ENCODE data around the gene FILIP1L.

FILIP1L gene

GRCh38 chr3:99962703-99963102 lies 151.6 kb downstream of the FILIP1L start:
- H3K36me3 ChIP-seq (ENCODE audit: control insufficient read depth, insufficient read depth, low read length): no peaks in the 10 kb centered on the region
- H3K4me3 ChIP-seq (ENCODE audit: low read length): no peak overlapping the region
- H3K27me3 ChIP-seq (ENCODE audit: control insufficient read depth, insufficient read depth, low read length): no peaks in the 10 kb centered on the region
- H3K4me1 ChIP-seq (ENCODE audit: control insufficient read depth, insufficient read depth, low read length): no peaks in the 10 kb centered on the region
- H3K9me3 ChIP-seq (ENCODE audit: control insufficient read depth, insufficient read depth, low read length): no peaks in the 10 kb centered on the region
- no peak for DNase-seq (ENCODE audit: low read depth, low spot score)
- no peak overlapping the region for H3K27ac ChIP-seq (ENCODE audit: low read length)
- WGBS (ENCODE audit: insufficient coverage, insufficient read length): no CpG with 5 or more reads among the region's 2 CpGs

DNA sequence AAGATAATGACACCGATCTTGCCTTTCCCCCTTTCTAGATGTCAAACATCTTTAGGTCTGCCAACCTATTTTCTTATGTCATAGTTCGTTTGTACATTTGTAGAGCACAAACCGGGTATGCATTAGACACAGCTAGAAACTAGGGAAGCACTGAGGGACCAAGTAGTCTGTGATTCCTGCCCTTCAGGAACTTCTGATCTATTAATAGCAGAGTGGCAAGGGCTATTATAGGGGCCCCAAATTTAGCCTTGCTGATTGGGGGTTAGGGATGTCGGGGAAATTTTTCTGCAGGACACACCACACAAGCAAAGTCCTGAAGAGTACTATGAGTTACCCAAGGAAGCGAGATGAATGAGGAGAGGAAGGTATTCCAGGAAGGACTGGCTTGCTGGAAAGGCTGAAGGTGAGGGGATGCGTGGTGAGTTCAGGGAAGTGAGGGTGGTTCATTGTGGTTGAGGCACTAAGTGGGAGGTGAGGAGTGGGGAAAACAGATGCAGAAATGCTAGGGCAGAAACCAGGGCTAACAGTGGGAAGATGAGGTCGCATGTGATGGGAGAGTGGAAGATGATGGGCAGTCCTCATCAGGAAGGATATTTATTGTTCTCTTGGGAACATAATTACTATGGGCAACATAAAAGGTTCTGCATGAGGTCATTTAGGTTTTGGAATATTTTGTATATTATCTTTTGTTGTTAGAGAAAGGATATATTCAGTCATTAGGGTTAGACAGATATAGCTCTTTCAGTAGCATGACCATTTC lies 152.4 kb downstream of the FILIP1L start:
- H3K9me3 ChIP-seq (ENCODE audit: control insufficient read depth, insufficient read depth, low read length): no peaks in the 10 kb centered on the region
- no peaks in the 10 kb centered on the region for H3K36me3 ChIP-seq (ENCODE audit: control insufficient read depth, insufficient read depth, low read length)
- no peak for DNase-seq (ENCODE audit: low read depth, low spot score)
- no CpG with 5 or more reads among the region's 7 CpGs for WGBS (ENCODE audit: insufficient coverage, insufficient read length)
- no peak overlapping the region for H3K4me3 ChIP-seq (ENCODE audit: low read length)
- H3K4me1 ChIP-seq (ENCODE audit: control insufficient read depth, insufficient read depth, low read length): no peaks in the 10 kb centered on the region
- H3K27ac ChIP-seq (ENCODE audit: low read length): no peak overlapping the region
- H3K27me3 ChIP-seq (ENCODE audit: control insufficient read depth, insufficient read depth, low read length): no peaks in the 10 kb centered on the region

DNA sequence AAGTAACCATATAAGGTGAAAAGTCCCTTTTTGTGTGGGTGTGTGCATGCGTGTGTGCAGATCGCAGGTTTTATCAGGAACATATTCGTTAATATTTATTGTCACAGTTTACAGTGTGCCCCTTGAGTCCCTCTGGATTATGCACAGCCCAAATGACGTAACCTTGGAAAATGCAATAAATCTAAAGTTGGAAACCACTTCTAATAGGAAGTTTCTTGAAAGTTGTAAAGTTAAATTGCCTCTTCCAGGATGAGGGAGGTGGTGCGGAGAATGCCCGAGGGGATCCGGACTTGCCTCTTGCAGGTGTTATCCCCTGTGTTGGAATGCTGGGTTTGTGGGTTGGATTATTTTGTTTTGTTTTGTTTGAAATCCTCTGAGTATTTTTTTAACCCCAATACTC lies 153.4 kb downstream of the FILIP1L start:
- WGBS (ENCODE audit: insufficient coverage, insufficient read length): no CpG with 5 or more reads among the region's 7 CpGs
- no peak for DNase-seq (ENCODE audit: low read depth, low spot score)

GRCh38 chr3:99960123-99960878 lies 154.0 kb downstream of the FILIP1L start:
- WGBS (ENCODE audit: insufficient coverage, insufficient read length): no CpG with 5 or more reads among the region's 5 CpGs
- DNase-seq (ENCODE audit: low read depth, low spot score): no peak
- Histone ChIP-seq H3K4me3 (ENCODE audit: low read length) (no peak overlapping the region), H3K36me3 (ENCODE audit: control insufficient read depth, insufficient read depth, low read length) (no peaks in the 10 kb centered on the region), H3K4me1 (ENCODE audit: control insufficient read depth, insufficient read depth, low read length) (no peaks in the 10 kb centered on the region), H3K9me3 (ENCODE audit: control insufficient read depth, insufficient read depth, low read length) (no peaks in the 10 kb centered on the region), H3K27ac (ENCODE audit: low read length) (no peak overlapping the region), H3K27me3 (ENCODE audit: control insufficient read depth, insufficient read depth, low read length) (no peaks in the 10 kb centered on the region)

More for the DNA sequence above, 153.4 kb downstream of the FILIP1L start:
- no peaks in the 10 kb centered on the region for H3K27me3 ChIP-seq (ENCODE audit: control insufficient read depth, insufficient read depth, low read length)
- no peaks in the 10 kb centered on the region for H3K4me1 ChIP-seq (ENCODE audit: control insufficient read depth, insufficient read depth, low read length)
- H3K9me3 ChIP-seq (ENCODE audit: control insufficient read depth, insufficient read depth, low read length): no peaks in the 10 kb centered on the region
- H3K27ac ChIP-seq (ENCODE audit: low read length): no peak overlapping the region
- H3K36me3 ChIP-seq (ENCODE audit: control insufficient read depth, insufficient read depth, low read length): no peaks in the 10 kb centered on the region
- H3K4me3 ChIP-seq (ENCODE audit: low read length): no peak overlapping the region

GRCh38 chr3:99958222-99958912 lies 155.9 kb downstream of the FILIP1L start:
- H3K4me1 ChIP-seq (ENCODE audit: control insufficient read depth, insufficient read depth, low read length): no peaks in the 10 kb centered on the region
- WGBS (ENCODE audit: insufficient coverage, insufficient read length): no CpG with 5 or more reads among the region's 3 CpGs
- no peak for DNase-seq (ENCODE audit: low read depth, low spot score)

DNA sequence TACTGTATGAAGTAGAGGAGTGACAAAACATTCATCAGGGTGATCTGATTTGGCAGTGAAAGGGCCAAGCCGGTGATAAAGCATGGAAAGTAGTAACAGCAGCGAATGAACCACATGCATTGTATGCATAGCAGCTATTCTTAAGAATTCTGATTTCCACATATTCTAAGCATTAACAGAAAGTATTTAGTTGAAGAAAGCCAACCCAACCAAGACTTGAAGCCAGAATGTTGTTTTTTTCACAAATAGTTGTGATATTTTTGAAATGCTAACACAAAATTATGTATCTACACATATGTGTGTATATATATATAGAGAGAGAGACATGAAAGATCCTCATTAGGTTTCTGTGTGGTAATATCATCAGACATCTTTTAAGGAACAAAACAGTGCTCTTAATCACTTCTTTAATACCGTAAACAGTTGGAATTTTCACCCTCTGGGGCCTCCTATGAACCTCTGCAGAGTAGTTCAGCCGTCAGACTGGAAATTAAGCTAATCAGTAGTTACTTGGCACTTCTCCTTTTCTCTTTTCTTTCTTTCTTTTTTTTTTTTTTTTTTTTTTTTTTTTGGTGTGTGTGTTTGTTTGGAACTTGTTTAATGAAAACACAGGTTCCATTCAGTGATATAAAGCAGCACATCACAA lies 157.0 kb downstream of the FILIP1L start:
- no peak overlapping the region for H3K4me3 ChIP-seq (ENCODE audit: low read length)
- H3K36me3 ChIP-seq (ENCODE audit: control insufficient read depth, insufficient read depth, low read length): no peaks in the 10 kb centered on the region
- DNase-seq (ENCODE audit: low read depth, low spot score): no peak
- no peaks in the 10 kb centered on the region for H3K9me3 ChIP-seq (ENCODE audit: control insufficient read depth, insufficient read depth, low read length)
- no peaks in the 10 kb centered on the region for H3K4me1 ChIP-seq (ENCODE audit: control insufficient read depth, insufficient read depth, low read length)
- no peaks in the 10 kb centered on the region for H3K27me3 ChIP-seq (ENCODE audit: control insufficient read depth, insufficient read depth, low read length)
- no CpG with 5 or more reads among the region's 4 CpGs for WGBS (ENCODE audit: insufficient coverage, insufficient read length)
- H3K27ac ChIP-seq (ENCODE audit: low read length): no peak overlapping the region

More at GRCh38 chr3:99958222-99958912, 155.9 kb downstream of the FILIP1L start:
- Histone ChIP-seq H3K27me3 (ENCODE audit: control insufficient read depth, insufficient read depth, low read length) (no peaks in the 10 kb centered on the region), H3K9me3 (ENCODE audit: control insufficient read depth, insufficient read depth, low read length) (no peaks in the 10 kb centered on the region), H3K27ac (ENCODE audit: low read length) (no peak overlapping the region), H3K4me3 (ENCODE audit: low read length) (no peak overlapping the region), H3K36me3 (ENCODE audit: control insufficient read depth, insufficient read depth, low read length) (no peaks in the 10 kb centered on the region)

- Histone ChIP-seq H3K4me1 (ENCODE audit: control insufficient read depth, insufficient read depth, low read length) (no peaks in the 10 kb centered on the region), H3K27ac (ENCODE audit: low read length) (no peak overlapping the region), H3K36me3 (ENCODE audit: control insufficient read depth, insufficient read depth, low read length) (no peaks in the 10 kb centered on the region), H3K9me3 (ENCODE audit: control insufficient read depth, insufficient read depth, low read length) (no peaks in the 10 kb centered on the region), H3K4me3 (ENCODE audit: low read length) (no peak overlapping the region), H3K27me3 (ENCODE audit: control insufficient read depth, insufficient read depth, low read length) (no peaks in the 10 kb centered on the region)
- no CpG with 5 or more reads among the region's 10 CpGs for WGBS (ENCODE audit: insufficient coverage, insufficient read length)
- no peak for DNase-seq (ENCODE audit: low read depth, low spot score)
Measured at GRCh38 chr3:99955773-99956562, 158.3 kb downstream of the FILIP1L start.

- H3K27ac ChIP-seq (ENCODE audit: low read length): no peak overlapping the region
- H3K9me3 ChIP-seq (ENCODE audit: control insufficient read depth, insufficient read depth, low read length): no peaks in the 10 kb centered on the region
- no peaks in the 10 kb centered on the region for H3K27me3 ChIP-seq (ENCODE audit: control insufficient read depth, insufficient read depth, low read length)
- H3K4me3 ChIP-seq (ENCODE audit: low read length): no peak overlapping the region
- no peak for DNase-seq (ENCODE audit: low read depth, low spot score)
- no peaks in the 10 kb centered on the region for H3K4me1 ChIP-seq (ENCODE audit: control insufficient read depth, insufficient read depth, low read length)
- no CpG with 5 or more reads among the region's 4 CpGs for WGBS (ENCODE audit: insufficient coverage, insufficient read length)
- H3K36me3 ChIP-seq (ENCODE audit: control insufficient read depth, insufficient read depth, low read length): no peaks in the 10 kb centered on the region
Measured at GRCh38 chr3:99954914-99955644, 159.2 kb downstream of the FILIP1L start.

- Histone ChIP-seq H3K9me3 (ENCODE audit: control insufficient read depth, insufficient read depth, low read length) (no peaks in the 10 kb centered on the region), H3K4me3 (ENCODE audit: low read length) (no peak overlapping the region), H3K27ac (ENCODE audit: low read length) (no peak overlapping the region), H3K27me3 (ENCODE audit: control insufficient read depth, insufficient read depth, low read length) (no peaks in the 10 kb centered on the region), H3K36me3 (ENCODE audit: control insufficient read depth, insufficient read depth, low read length) (no peaks in the 10 kb centered on the region), H3K4me1 (ENCODE audit: control insufficient read depth, insufficient read depth, low read length) (no peaks in the 10 kb centered on the region)
- DNase-seq (ENCODE audit: low read depth, low spot score): no peak
Measured at GRCh38 chr3:99953596-99953995, 160.7 kb downstream of the FILIP1L start.

All from iPS DF 6.9 (cell line).